ENCODE results near the gene TRPV4.

The TRPV4 gene

GRCh38 chr12:109858764-109859163, 25.6 kb upstream of the TRPV4 start:
- no peak for DNase-seq

DNA sequence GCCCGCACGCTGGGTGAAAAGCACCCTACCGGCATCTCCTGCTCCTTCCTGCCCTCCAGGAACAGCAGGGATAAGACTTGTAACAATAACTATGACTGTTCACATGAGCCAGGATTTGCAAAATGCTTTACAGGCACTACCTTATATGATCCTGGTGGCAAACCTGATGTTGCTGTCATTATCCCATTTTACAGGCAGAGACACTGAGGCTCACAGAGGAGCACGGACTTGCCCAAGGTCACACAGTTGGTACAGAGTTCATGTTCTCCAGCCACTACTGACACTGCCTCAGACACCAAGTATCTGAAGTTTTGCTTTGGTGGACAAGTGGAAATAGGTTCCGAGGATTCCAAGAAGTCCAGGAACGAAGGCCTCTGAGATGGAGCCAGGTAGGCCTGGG, 24.5 kb upstream of the TRPV4 start:
- DNase-seq, result no peak

GRCh38 chr12:109855377-109855776, 22.2 kb upstream of the TRPV4 start:
- DNase-seq, result no peak

- peak; percentile 23 for DNase-seq
Observed at GRCh38 chr12:109850518-109850917, 17.3 kb upstream of the TRPV4 start.

GRCh38 chr12:109847142-109847735, 14.0 kb upstream of the TRPV4 start:
- peak; percentile 69 for DNase-seq

DNA sequence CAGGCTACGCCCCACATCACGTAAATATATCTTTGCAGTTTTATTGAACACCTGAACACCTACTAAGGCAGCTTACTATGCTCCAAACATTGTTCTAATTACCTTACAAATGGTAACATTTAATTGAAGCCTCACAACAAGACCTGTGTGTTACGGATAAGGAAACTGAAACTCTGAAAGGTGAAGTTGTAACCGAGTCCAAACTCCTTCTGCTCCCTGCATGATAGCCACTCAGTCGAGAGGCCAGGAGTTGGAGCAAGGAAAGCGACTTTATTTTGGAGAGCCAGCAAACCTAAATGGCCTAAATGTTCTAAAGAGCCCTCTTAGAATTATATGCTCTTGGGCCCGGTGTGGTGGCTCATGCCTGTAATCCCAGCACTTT, 12.6 kb upstream of the TRPV4 start:
- DNase-seq, result peak; percentile 20

GRCh38 chr12:109844983-109845823, 12.0 kb upstream of the TRPV4 start:
- DNase-seq, result peak; percentile 83

GRCh38 chr12:109844091-109844490, 10.9 kb upstream of the TRPV4 start:
- DNase-seq, result no peak

- DNase-seq, result no peak
Observed at GRCh38 chr12:109842021-109842420, 8.8 kb upstream of the TRPV4 start.

DNA sequence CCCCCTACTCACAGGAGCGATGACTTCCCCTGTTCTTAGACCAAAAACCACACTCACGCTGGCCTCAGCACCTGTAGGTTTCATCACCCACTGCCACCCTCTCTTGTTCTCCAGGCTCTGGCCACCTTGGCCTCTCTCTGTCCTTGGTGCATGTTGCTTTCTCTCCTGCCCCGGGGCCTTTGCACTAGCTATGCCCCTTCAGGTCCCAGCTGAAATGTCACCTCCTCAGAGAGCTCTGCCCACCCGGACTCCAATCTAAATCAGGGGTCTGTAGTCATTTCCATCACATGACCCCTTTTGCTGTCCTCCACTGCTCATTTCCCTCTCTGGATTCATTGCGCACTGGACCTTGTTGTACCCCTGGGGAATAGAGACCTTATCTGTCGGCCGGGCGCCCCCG, 8.2 kb upstream of the TRPV4 start:
- DNase-seq, result no peak

GRCh38 chr12:109840305-109841074, 7.3 kb upstream of the TRPV4 start:
- DNase-seq, result no peak

DNA sequence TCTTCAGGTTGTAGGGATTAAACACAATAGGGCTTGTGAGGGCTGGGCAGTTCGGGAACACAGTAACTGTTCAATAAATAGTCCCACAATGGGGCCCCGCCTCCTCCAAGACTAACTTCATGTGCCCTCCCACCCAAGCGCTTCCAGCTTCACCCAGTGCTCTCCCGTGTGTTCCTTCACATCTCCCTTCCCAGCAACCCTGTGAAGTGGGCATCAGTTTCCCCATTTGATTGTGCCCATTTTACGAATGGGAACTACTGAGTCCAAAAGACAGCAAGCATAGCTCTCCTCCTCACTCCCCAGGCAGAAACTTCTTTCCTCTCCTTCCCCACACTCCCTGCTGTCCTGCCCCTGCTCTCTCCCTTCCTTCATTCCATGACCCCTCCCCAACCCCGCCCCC, 6.2 kb upstream of the TRPV4 start:
- no peak for DNase-seq

- DNase-seq, result no peak
Observed at GRCh38 chr12:109836916-109837315, 3.7 kb upstream of the TRPV4 start.

DNA sequence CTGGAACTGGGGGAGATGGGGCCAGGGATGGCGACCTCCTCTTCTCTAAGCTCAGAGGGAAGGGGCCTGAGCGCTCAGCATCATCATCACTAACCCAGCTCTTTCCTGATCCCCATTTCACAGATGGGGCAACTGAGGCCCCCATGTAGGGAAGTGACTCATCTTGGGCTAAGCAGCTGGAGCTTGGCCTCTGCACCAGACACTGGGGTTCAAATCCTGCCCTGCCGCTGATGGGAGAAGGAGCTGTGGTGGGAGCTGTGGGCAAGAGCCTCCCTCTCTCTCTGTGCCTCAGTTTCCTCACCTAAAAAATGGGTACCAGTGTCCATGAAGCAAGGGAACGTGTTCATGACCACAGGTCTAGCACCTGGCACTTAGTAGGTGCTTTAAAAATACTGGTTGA, 2.6 kb upstream of the TRPV4 start:
- no peak for DNase-seq

- no peak for DNase-seq
Observed at GRCh38 chr12:109832541-109833306, 474 bp downstream of the TRPV4 start.

DNA sequence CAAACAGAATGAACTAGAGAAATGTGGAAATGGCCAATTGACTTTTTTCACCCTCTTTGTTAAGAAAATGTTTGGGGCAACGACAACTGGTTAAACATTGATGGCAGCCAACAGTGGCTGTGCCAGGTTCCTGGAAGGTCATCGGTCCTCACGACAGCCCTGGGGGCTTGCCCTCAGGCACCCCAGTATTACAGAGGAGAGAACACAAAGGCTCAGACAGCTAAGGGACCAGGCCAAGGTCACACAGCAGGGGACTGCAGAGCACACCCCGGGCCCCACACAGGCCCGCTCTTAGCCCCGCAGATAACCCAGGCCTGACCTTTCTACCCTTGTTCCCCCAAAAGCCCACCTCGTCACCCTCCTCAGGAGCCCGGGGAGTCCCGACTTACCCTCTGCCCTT, 1.3 kb downstream of the TRPV4 start:
- DNase-seq, result no peak

GRCh38 chr12:109831365-109831764, 1.8 kb downstream of the TRPV4 start:
- no peak for DNase-seq

DNA sequence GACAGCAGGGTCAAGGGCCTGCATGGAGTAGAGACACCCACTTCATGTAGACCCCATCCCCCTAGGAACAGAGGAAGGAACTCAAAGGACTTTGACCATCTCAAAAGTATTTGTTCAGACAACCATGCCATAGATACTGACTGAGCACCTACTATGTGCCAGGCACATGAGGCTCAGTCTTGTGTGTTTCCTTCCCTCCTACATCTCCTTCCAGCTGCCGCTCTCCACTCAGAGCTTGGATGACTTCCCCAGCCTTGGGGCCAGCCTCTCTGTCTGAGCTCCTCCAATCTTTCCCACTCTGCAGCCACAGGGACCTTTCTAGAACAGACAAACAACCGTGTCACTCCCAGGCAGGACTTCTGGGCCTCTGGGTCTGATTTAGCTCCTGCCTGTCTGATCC, 2.5 kb downstream of the TRPV4 start:
- no peak for DNase-seq

DNA sequence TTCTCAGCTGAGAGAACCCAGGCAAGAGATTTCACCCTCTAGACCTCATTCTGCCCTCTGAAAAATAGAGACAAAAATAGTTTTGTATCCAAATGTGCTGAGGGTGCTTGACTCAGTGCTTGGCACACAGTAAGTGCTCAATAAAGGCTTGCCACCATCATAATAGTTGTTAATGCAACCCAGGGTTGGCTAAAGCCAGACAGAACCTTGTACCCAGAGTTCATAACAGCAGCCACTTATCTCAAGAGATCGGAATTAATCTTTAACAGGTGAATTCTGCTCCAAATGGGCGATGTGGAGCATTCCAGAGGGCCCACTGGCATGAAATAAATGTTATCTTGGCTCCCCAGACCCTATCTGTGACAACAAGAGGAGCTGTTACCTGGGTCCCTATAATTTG, 2.9 kb downstream of the TRPV4 start:
- DNase-seq, result no peak

GRCh38 chr12:109829667-109830066, 3.5 kb downstream of the TRPV4 start:
- no peak for DNase-seq

DNA sequence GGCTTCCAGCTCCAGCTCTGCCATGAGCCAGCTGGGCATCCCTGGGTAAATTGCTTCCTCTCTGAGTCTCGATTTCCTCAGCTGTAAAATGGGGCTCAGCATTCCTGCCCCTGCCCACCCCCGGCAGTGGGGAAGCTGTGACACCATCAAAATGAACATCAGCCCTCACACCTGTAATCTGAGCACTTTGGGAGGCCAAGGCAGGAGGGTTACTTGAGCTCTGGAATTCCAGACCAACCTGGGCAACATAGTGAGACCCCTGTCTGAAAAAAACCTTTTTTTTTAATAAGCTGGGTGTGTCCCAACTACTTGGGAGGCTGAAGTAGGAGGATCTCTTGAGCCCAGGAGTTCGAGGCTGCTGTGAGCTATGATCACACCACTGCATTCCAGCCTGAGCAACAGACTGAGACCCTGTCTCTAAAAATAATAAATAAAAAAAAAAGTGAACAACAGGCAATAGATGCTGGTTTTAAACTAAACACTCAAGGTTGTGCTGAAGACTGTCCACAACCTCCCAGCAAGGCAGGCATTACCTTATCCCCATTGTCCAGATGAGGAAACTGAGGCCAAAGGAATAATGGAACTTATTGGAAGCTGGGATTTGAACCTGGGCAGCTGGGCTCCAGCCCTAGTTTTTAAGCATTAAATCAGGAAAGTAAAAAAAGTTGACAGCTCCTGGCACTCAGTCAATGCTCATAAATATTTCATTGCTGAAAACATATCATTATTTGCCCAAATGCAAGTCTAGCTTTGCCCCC, 4.3 kb downstream of the TRPV4 start:
- DNase-seq, result no peak
